NCI-H69 (cell line): ENCODE data around the gene SMG6.
A peak's percentile ranks its signal among the peaks of the same experiment; 100 is the strongest.
"Not testable (repeated sequence)": the region's sequence is repeated elsewhere in the genome, so short reads cannot be mapped to it uniquely, and the experiment has no call there.

Experiments
- DNase-seq: peaks from one replicate; lab custom pipeline; 2025; lab: John Stamatoyannopoulos, UW

SMG6 gene

DNA sequence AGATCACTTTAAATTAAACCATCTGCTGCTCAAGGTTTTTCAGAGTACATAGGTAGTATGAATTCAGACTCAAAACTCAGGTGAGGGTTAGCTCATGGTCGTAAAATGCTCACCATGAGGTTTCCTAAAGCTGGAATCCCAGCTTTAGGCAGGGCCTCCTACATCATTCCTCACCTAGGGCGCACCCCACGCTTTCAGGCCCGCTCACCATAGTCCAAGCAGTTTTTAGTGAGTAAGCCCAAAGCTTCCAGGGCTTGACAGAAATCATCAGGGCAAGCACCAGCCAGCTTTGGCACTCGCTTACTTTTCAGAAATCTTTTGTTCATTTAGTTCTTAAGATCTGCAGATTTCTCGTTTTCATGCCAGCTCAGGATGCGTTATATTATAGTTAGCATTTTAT lies 158.9 kb downstream of the SMG6 start:
- no peak for DNase-seq

DNA sequence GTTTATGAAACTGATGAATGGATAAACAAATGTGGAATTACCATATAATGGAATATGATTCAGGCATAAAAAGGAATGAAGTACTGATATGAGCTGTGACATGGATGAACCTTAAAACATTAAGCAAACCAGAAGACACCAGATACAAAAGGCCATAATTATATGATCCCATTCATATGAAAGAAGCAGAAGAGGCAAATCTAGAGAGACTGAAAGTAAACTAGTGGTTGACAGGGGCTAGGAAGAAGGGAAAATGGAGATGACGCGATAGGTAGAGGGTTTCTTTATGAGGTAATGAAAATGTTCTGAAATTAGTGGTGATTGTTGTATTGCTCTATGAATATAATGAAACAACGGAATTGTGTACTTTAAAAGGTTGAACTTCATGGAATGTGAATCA lies 160.3 kb downstream of the SMG6 start:
- no peak for DNase-seq

DNA sequence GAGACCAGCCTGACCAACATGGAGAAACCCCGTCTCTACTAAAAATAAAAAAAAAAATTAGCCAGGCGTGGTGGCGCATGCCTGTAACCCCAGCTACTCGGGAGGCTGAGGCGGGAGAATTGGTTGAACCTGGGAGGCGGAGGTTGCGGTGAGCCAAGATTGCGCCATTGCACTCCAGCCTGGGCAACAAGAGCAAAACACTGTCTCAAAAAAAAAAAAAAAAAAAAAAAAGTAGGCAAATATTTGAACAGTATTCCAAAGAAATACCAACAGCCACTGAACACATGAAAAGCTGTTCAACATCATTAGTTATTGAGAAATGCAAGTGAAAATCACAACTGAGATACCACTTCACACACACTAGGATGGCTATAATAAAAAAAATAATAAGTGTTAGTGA lies 160.9 kb downstream of the SMG6 start:
- not testable (repeated sequence) for DNase-seq

DNA sequence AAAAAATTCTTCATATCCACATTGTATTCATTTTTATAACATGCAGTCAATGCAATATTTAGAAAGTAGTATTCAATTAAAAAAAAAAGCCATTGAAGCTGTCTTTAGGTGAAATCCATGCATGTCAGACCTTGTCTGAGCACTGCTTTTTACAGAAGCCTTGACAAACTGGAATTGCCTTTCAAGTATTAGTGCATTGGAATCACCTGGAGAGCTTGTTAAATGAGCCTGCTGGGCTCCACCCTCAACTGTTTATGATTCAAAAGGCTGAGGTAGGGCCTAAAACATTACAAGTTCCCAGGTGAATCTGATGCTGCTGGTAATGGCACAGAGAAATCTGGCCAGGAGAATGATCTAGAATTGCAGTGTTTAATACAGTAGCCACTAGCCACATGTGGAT lies 162.9 kb downstream of the SMG6 start:
- peak; percentile 36 for DNase-seq

DNA sequence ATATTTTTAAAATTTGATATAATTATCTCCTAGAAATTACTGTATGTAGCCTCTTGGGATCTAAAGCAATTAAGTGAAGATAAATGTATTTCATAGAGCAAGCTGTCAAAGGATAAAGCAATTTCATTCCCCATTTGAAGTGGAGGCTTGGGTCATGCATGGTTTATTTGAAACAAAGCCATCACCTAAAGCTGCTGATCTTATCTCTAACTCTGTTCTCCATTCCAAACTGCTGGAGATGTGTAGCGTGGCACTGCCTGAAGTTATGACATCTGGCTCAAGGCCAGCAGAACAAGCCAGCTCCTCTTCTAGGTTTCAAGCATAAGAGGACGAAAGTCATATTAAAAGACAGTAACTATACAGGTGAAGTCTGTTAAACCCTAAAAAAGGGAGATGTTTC lies 164.8 kb downstream of the SMG6 start:
- peak; percentile 89 for DNase-seq

DNA sequence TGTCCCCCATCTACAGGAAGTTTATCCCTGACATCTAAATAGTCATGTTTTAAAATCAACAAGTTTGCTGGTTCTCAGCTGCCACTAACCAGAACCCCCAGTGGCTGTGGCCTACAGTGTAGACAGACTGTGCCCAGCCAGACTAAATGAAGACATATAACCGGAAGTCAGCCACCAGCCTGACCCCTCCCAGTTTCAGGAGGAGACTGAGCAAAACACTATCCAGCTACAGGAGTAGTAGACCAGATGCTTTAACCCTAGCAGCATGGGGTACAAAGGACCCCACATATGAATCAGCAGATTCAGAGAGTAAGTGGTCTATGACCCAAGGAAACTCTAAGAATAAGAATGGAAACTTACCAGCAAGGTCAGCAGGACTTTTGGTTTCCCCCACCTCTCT lies 165.3 kb downstream of the SMG6 start:
- DNase-seq = peak; percentile 77

DNA sequence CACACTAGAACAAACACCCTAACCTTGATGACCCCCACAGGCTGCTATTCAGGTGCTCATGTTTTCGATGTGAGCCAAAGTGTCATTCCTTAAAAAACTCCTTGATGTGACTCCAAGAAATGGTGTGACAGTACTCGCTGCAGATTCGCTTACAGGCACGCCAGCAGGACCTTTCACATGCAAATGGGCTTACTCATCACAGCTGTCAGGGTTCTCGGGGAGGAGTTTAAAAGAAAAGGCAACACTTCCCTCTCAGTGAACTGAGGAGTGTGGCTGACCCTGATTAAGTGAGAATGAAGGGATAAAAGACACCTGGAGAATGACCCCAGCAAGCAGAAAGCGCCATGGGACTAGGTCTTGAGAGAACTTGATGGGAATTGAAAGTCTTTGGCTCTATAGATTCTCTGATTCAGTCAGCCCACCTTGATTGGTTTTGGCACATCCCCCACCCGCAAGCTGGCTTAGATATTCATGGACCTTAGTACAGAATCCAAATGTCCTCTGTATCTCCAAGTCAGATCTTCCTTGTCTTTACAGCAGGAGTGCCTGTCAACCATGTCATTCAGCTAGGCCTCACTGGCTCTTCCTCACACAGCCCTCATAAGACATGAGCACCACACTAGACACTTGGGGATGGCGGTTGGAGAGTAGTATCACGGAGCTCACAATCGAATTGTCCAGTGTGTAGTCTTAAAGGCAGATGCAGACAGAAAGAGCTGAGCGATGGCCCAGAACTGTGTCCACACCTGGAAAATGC lies 166.1 kb downstream of the SMG6 start:
- DNase-seq = peak; percentile 27

DNA sequence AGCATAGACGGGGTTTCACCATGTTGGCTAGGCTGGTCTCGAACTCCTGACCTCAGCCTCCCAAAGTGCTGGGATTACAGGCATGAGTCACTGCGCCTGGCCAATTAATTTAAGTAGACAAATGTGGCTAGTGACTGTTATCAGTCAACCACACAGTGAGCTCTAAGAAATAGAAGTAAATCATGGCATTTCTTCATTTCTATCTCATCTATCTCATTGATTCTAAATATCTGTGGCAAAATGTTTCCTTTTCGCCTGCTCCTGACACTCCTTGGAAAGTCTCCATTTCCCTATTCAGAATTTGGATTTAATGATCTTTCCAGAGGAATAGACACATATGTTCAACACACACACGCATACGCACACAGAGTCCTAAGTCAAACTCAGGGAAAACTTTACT lies 167.3 kb downstream of the SMG6 start:
- no peak for DNase-seq

DNA sequence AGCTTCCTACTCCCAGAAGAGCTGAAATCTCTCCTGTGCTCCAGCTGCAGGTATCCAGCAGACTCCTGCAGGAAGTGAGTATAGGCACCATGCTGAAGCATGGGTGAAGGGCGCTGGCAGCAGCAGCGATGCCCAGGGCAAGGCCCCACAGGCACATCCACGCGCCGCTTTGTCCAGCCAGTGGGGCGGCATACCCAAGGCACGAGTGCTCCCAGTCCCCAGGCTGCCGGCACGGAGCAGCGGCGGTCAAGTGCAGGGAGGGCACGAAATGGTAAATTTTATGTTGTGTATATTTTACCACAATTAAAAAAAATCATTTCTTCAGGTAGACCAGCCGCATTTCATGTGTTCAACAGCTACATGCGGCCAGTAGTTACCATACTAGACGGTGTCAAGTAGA lies 175.6 kb downstream of the SMG6 start:
- DNase-seq = no peak

DNA sequence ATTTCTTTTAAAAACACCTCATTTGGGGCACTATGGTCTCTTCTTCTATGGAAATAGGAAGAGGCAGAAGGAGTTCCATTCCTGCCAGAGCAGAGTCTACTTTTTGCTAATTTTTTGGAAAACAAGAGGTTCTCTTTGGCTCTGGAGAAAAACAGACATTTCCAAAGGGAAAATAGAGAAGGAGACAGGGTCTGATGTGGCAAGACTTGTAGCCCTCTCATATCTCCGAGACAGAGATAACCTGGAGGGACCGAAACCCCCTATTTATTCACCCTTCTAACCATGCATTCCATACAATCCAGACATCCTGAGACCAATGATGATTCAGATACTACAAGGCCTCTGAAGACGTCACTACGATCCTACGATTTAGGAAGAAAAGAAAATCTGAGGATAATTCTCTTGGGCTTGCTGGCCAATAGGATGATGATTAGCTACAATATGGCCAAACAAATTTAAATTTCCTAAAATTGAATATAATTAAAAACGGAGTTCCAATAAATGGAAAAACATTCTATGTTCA lies 178.5 kb downstream of the SMG6 start:
- no peak for DNase-seq

DNA sequence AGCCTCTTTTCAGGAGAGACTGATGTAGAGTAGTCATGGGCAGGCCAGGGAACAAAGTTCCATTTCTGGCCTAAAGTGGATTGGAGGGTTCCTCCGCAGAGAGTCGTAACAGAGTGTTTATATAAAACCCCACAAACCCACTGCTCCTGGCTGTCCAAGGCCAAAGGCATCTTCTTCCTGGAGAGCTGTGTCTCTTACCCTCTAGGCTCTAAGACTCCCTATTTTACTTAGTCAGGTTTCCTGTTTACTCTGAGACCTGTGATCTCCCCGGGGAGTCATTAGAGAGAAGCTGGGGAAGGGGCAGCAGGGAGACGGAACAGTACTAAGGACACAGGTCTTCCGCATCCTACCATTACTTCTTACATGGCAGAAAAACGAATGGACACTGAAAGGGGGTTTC lies 179.2 kb downstream of the SMG6 start:
- peak; percentile 17 for DNase-seq

DNA sequence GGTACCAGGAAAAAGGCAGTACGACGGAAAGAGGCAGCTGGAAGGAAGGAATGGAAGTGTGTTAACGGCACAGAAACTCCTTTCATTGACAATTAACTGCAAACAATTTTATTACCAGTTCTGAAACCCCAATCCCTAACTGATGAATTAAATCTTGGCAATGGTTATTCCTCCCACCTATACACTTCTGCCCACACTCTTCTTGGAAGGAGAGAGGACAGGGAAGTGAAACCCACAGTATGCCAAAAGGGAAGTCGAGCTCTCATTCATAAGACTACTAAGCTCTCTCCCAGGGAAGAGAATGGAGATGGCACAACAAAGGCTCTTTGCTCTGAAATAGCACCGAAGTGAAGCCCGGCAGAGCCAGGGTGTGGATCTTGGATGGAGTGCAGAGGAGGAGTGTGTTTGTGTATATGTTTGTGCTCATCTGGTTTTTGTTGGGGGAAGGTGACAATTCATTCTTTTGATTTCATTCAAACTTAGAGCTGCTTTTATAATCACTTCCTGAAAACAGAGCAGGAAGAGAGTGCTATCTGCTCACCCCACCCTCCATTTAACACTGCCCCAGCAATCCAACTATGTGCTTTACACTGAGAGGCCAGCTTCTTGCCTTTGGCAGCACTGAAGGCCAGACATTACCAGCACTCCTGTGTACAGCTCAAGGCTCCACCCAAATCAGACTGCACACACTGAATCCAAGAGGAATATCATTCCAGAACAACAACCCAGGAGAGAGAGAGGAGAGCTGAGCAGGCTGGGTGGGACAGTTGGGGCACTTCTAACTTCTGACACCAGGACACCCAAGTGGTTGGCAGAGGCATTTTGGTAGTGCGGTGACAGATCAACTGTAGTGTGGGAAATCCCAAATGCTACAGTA lies 180.0 kb downstream of the SMG6 start:
- DNase-seq = peak; percentile 34

DNA sequence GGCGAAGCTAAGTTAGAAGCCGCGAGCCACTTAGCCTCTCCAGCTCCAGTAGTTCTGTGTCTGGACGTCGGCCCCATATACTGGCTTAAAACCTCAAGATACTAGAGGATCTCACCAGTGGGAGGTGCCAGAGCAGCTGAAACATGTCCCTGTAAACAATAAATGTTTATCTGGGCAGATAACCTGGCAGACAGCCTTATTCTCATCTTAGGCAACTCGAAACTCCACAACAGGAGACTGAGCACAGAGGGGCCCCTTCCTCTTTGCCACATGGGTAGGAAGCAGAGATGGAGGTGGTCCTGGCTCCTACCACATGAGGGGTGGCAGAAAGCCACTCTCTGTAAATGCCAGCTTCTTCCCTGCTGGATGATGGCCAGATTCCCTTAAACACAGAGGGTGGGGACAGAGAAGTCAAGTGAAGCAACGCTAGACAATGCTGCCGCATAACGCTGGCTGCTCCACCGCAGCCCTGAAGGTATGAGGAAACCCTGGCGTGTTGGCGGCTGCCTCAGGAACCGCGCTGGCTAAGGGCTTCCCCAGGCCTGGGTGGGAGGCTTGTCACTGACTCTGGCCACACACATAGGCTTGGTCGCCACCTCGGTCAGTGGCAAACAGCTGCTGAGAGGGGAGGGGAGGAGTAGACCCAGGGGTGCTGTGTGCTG lies 180.8 kb downstream of the SMG6 start:
- peak; percentile 74 for DNase-seq

DNA sequence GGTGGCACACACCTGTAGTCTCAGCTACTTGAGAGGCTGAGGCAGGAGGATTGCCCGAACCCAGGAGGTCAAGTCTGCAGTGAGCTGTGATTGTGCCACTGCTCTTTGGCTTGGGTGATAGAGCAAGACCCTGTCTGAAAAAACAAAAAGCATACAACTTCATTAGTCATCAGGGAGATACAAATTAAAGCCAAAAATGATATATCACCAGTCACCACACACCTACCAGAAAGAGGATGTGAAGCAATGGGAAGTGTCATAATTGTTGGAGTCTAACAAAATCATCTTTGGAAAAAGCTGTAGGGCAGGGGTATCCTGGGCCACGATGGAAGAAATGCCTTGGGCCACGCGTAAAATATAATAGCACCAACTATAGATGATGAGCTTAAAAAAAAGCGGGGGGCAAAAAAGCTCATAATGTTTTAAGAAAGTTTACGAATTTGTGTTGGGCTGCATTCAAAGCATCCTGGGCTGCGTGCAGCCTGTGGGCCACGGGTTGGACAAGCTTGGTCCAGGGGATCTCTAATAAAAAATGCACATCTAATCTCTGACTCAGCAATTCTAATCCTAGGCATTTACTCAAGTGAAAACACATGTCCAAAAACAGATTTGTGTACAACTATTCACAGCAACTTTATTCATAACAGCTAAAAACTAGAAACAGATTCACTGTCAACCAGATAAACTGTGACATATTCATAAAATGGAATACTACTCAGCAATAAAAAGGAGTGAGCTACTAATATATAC lies 182.8 kb downstream of the SMG6 start:
- no peak for DNase-seq

DNA sequence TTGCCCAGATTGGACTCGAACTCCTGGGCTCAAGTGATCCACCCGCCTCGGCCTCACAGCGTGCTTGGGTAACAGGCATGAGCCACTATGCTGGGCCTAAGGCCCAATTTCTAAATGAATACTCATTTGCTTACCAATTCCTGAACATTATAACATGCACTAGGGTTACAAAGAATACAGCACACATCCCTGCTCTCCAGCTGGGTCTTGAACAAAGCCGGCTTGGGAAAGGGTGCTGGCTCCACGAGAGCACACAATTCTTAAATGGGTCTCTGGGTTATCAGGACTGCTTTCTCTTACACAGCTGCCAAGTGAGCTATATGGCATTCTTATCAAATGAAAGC lies 190.3 kb downstream of the SMG6 start:
- DNase-seq = no peak

DNA sequence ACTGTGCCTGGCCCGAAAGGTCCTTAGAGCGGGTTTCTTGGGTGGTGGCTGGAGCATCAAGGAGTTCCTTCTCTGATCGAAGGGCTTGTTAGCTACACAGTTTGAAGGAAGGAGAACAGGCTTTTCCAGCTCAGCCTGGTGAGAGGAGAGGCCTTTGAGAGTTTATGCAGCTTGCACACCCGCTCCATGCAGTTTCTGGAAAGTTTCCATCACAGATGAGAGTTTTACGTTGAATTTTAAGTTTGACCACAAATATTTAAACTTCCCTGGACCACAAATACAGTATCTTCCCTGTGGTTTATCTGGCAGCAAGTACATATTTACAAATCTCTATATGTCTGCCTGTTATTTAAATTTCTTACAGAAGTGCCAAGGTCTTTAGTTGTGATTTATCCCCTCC lies 191.9 kb downstream of the SMG6 start:
- DNase-seq = no peak

DNA sequence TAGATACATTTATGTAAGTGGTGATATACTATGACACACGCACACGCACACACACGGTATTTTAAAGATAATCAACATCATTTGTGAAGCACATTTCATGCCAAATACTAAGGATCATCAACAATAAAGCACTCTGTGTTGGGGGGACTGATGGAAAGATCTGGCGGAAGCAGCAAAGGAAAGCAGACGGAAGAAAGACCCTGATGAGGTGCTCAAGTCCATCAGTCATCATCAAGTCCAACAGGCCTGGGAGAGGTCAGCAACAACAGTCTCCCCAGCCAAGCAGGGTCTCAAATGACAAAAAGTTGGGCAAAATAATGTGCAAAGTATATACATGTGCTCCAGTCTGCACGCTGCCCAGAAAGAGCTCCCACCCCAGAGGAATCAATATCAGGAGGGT lies 193.1 kb downstream of the SMG6 start:
- DNase-seq = no peak

DNA sequence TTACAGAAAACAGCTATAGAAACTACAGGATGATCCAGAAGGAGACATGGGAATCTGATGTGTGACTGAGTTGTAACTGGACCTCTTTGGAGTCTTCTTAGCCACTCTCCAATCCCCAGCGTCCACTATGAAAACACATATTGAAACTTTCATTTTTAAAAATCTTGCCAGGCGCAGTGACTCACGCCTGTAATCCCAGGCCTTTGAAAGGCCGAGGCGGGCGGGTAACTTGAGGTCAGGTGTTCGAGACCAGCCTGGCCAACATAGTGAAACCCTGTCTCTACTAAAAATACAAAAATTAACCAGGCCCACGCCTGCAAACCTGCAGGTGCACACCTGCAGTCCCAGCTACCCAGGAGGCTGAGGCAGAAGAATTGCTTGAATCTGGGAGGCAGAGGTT lies 195.4 kb downstream of the SMG6 start:
- DNase-seq = no peak

DNA sequence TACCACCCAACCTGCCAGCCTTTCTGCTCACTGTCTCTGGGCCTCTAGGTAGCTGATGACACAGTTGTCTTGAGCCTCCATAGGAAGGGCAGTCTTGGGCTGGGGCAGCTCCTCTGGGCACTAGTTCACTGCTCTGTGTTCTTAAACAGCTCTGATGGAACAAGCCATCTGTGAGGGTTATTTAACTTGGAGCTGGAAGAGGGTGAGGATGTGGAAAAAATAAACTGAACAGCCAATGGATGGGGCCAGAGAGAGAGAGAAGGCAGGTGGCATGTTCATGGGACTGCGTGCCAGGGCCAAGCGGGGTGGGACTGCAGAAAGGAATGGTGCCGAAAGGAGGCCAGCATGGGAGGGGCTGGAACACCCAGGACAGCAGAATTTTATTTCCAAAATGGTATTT lies 196.1 kb downstream of the SMG6 start:
- DNase-seq = no peak

DNA sequence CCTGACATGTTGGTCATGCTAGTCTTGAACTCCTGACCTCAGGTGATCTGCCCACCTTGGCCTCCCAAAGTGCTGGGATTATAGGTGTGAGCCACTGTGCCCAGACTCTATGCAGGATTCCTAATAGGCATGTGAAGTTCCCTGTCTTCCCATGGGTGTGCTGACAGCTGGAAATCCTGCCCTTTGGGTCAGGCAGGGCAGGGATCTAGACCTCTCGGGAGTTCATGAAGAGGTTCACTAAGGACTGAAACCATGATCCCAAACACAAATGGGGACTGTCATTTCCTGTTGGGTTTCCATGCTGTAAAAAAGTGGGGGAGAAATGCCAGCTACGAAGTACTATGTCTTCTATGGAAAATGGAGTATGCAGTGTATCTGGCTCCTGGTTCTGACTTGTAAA lies 196.5 kb downstream of the SMG6 start:
- DNase-seq = no peak

DNA sequence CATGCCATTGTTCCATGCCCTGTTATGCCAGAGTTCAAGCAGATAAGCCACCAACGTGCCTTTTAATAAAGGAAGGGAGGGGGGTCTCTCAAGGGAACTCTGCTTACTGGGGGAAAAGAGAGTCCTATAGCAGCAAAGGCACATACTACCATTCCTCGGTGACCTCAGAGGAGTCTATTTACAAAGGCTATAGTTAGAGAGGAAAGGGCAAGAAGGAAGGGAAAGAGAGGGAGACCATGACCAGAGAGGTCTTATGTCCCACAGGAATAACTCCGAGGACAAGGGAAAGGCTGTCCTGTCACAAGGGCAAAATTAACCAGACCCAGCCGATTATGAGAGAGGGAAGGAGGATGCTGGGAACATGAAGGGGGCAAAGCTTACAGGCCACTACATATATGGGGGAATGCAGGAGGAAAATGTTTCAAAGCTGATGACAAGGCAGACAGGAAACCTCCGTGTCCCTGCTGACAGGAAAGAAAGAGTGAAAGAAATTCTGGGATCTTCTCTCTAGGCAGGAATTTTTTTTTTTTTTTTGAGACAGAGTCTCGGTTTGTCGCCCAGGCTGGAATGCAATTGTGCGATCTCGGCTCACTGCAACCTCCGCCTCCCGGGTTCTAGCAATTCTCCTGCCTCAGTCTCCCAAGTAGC lies 197.2 kb downstream of the SMG6 start:
- no peak for DNase-seq

DNA sequence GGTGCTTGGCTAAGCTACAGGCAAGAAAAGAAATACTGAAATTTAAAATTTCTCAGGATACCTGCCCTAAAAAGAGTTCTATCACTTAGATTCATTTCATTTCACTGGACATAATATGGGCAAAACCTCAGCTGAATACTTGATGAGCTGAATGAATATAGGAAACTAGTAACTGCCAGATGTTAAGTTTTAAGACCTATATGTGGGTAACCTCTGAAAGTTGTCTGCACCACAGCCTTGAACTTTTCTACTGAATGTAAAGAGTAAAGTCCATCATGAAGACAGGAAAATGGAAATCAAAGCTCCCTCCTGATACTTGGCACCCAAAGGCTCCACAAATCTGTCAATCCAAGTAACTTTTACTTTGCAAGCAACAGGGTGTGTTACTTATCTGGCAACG lies 197.9 kb downstream of the SMG6 start:
- DNase-seq = no peak
